Loucy (cell line): ENCODE data around the gene DOCK3.

Experiments
- CTCF ChIP-seq: fragments of 200-600 bp; sonication (generic); conservative IDR thresholded peaks from 2 replicates; pipeline ENCODE4 v1.5.1; 2014; ENCODE audit warnings: mild to moderate bottlenecking, antibody characterized with exemption, low read length
- EZH2phosphoT487 ChIP-seq: fragments of 200-600 bp; IDR thresholded peaks from 2 replicates; pipeline ENCODE4 v1.6.1; 2018; ENCODE audit warnings: antibody characterized with exemption, mild to moderate bottlenecking, moderate library complexity, borderline replicate concordance

- TF ChIP-seq CTCF (no peak), EZH2phosphoT487 (no peak)
Measured at GRCh38 chr3:51106242-51106876, 431.6 kb downstream of the DOCK3 start.
